Measurements from ENCODE around the gene CREB5. TPM values are rescaled to one million over a fixed set of nuclear protein-coding genes. Genes with fewer than 3 reads are reported as not detected.

Gene CREB5
- polyA plus RNA-seq, 1 experiment = 3.9 TPM

GRCh38 chr7:28649811-28650210 lies 237.5 kb downstream of the CREB5 start:
- ChIA-PET POLR2A (no interaction called here), CTCF (no interaction called here)
- Histone ChIP-seq H3K27me3 (ENCODE audit: control insufficient read depth, insufficient read depth, low read length) (no peaks in the 10 kb centered on the region), H3K4me3 (ENCODE audit: low read depth, low read length) (no peak overlapping the region), H3K36me3 (ENCODE audit: control insufficient read depth, insufficient read depth, low read length) (no peaks in the 10 kb centered on the region)
- DNase-seq (ENCODE audit: low read depth) = no peak
- TF ChIP-seq, protein P1, sequence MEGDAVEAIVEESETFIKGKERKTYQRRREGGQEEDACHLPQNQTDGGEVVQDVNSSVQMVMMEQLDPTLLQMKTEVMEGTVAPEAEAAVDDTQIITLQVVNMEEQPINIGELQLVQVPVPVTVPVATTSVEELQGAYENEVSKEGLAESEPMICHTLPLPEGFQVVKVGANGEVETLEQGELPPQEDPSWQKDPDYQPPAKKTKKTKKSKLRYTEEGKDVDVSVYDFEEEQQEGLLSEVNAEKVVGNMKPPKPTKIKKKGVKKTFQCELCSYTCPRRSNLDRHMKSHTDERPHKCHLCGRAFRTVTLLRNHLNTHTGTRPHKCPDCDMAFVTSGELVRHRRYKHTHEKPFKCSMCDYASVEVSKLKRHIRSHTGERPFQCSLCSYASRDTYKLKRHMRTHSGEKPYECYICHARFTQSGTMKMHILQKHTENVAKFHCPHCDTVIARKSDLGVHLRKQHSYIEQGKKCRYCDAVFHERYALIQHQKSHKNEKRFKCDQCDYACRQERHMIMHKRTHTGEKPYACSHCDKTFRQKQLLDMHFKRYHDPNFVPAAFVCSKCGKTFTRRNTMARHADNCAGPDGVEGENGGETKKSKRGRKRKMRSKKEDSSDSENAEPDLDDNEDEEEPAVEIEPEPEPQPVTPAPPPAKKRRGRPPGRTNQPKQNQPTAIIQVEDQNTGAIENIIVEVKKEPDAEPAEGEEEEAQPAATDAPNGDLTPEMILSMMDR (IDR thresholded peaks at IDR 0.05; ENCODE audit: insufficient read depth, low read depth, low read length) = no peak

DNA sequence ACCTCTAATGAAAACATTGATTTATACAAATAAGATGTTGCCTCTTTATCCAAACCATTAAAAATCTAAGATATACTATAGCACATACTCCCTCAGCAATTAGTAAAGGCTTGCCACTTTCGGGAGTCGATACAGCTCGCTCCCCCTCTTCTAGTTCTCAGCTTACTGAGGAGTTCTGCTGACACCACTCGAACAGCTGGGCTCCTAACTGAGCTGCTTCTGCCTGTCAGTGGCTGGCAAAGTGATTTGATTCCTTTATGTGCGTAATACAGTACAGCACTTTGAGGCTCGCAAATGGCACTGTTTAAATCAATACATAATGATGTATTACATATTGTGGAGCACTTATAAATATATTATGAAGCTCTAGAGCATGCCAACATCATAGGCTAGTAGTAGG lies 241.8 kb downstream of the CREB5 start:
- DNase-seq (ENCODE audit: low read depth) = no peak
- no peak overlapping the region for H3K4me3 ChIP-seq (ENCODE audit: low read depth, low read length)
- CTCF ChIA-PET = no interaction called here
- TF ChIP-seq, protein P1 (IDR thresholded peaks at IDR 0.05; ENCODE audit: insufficient read depth, low read depth, low read length) = no peak
- no peaks in the 10 kb centered on the region for H3K36me3 ChIP-seq (ENCODE audit: control insufficient read depth, insufficient read depth, low read length)
- POLR2A ChIA-PET = no interaction called here
- no peaks in the 10 kb centered on the region for H3K27me3 ChIP-seq (ENCODE audit: control insufficient read depth, insufficient read depth, low read length)

GRCh38 chr7:28656529-28656928 lies 244.2 kb downstream of the CREB5 start:
- ChIA-PET POLR2A (no interaction called here), CTCF (no interaction called here)
- Histone ChIP-seq H3K36me3 (ENCODE audit: control insufficient read depth, insufficient read depth, low read length) (no peaks in the 10 kb centered on the region), H3K4me3 (ENCODE audit: low read depth, low read length) (no peak overlapping the region), H3K27me3 (ENCODE audit: control insufficient read depth, insufficient read depth, low read length) (no peaks in the 10 kb centered on the region)
- TF ChIP-seq, protein P1 (IDR thresholded peaks at IDR 0.05; ENCODE audit: insufficient read depth, low read depth, low read length) = no peak
- DNase-seq (ENCODE audit: low read depth) = no peak

GRCh38 chr7:28658381-28658780 lies 246.1 kb downstream of the CREB5 start:
- Histone ChIP-seq H3K27me3 (ENCODE audit: control insufficient read depth, insufficient read depth, low read length) (no peaks in the 10 kb centered on the region), H3K36me3 (ENCODE audit: control insufficient read depth, insufficient read depth, low read length) (no peaks in the 10 kb centered on the region), H3K4me3 (ENCODE audit: low read depth, low read length) (no peak overlapping the region)
- ChIA-PET POLR2A (no interaction called here), CTCF (no interaction called here)
- TF ChIP-seq, protein P1 (IDR thresholded peaks at IDR 0.05; ENCODE audit: insufficient read depth, low read depth, low read length) = no peak
- no peak for DNase-seq (ENCODE audit: low read depth)

- ChIA-PET POLR2A (no interaction called here), CTCF (interaction anchor here (1.0 kb wide), 1 partner anchor 15 kb away, joined by 3 read pairs; no protein-coding TSS in a partner anchor)
- H3K36me3 ChIP-seq (ENCODE audit: control insufficient read depth, insufficient read depth, low read length) = no peaks in the 10 kb centered on the region
- no peak overlapping the region for H3K4me3 ChIP-seq (ENCODE audit: low read depth, low read length)
- TF ChIP-seq, protein P1 (IDR thresholded peaks at IDR 0.05; ENCODE audit: insufficient read depth, low read depth, low read length) = no peak
- DNase-seq (ENCODE audit: low read depth) = no peak
- H3K27me3 ChIP-seq (ENCODE audit: control insufficient read depth, insufficient read depth, low read length) = no peaks in the 10 kb centered on the region
These were observed 247.8 kb downstream of the CREB5 start for GRCh38 chr7:28660132-28660531.

All from BJ (cell line).